GM19193 (cell line): Measurements from ENCODE around the gene GABRG3.

Experiments used
- POLR2A ChIP-seq: IDR thresholded peaks from 4 replicates; pipeline ENCODE4 v1.6.1; 2011; ENCODE audit not compliant: insufficient read depth, insufficient read length; ENCODE audit errors: extremely low read depth

Gene GABRG3

GRCh38 chr15:27111323-27111722 lies 140.3 kb downstream of the GABRG3 start:
- no peak for TF ChIP-seq POLR2A

GRCh38 chr15:27114473-27114872 lies 143.5 kb downstream of the GABRG3 start:
- TF ChIP-seq POLR2A, result no peak

- no peak for TF ChIP-seq POLR2A
Observed at GRCh38 chr15:27119695-27120266, 148.8 kb downstream of the GABRG3 start.

GRCh38 chr15:27121672-27122071 lies 150.7 kb downstream of the GABRG3 start:
- no peak for TF ChIP-seq POLR2A

GRCh38 chr15:27123291-27123690 lies 152.3 kb downstream of the GABRG3 start:
- TF ChIP-seq POLR2A, result no peak

GRCh38 chr15:27123808-27124207 lies 152.8 kb downstream of the GABRG3 start:
- TF ChIP-seq POLR2A, result no peak

GRCh38 chr15:27124287-27124871 lies 153.4 kb downstream of the GABRG3 start:
- no peak for TF ChIP-seq POLR2A

- TF ChIP-seq POLR2A, result no peak
Observed at GRCh38 chr15:27125185-27125584, 154.2 kb downstream of the GABRG3 start.

GRCh38 chr15:27126449-27126848 lies 155.5 kb downstream of the GABRG3 start:
- no peak for TF ChIP-seq POLR2A

- no peak for TF ChIP-seq POLR2A
Observed at GRCh38 chr15:27127815-27128570, 157.0 kb downstream of the GABRG3 start.

GRCh38 chr15:27133249-27133648 lies 162.3 kb downstream of the GABRG3 start:
- TF ChIP-seq POLR2A, result no peak

GRCh38 chr15:27134481-27134880 lies 163.5 kb downstream of the GABRG3 start:
- TF ChIP-seq POLR2A, result no peak

GRCh38 chr15:27135151-27135550 lies 164.2 kb downstream of the GABRG3 start:
- TF ChIP-seq POLR2A, result no peak

GRCh38 chr15:27137127-27137526 lies 166.1 kb downstream of the GABRG3 start:
- no peak for TF ChIP-seq POLR2A

GRCh38 chr15:27165590-27165989 lies 194.6 kb downstream of the GABRG3 start:
- no peak for TF ChIP-seq POLR2A

GRCh38 chr15:27166917-27167316 lies 195.9 kb downstream of the GABRG3 start:
- TF ChIP-seq POLR2A, result no peak
